ENCODE results near the gene CDHR5.

CDHR5 gene

GRCh38 chr11:628056-628455, 3.3 kb upstream of the CDHR5 start:
- DNase-seq, result peak in 1 of 2 donors; percentile 62
- TF ChIP-seq CTCF (IDR thresholded peaks at IDR 0.05), result no peak
- peaks cover 0 to 5% of the 10 kb centered on the region in 2 donors for H3K27me3 ChIP-seq
- intact Hi-C loops (cut with DNase I; ENCODE audit: low total_unique reads), result no loop called here
- peaks cover 0 to 7% (median 3%) of the 10 kb centered on the region in 4 donors for H3K4me1 ChIP-seq
- H3K36me3 ChIP-seq, result peaks cover 0 to 17% (median 0%) of the 10 kb centered on the region in 3 donors
- no peak overlapping the region for H3K4me3 ChIP-seq
- no peak overlapping the region for H3K27ac ChIP-seq
- H3K9me3 ChIP-seq, result no peaks in the 10 kb centered on the region

GRCh38 chr11:627308-627576, 2.5 kb upstream of the CDHR5 start:
- TF ChIP-seq CTCF (IDR thresholded peaks at IDR 0.05), result no peak
- intact Hi-C loops (cut with DNase I; ENCODE audit: low total_unique reads), result no loop called here
- Histone ChIP-seq H3K36me3 (peaks cover 0 to 25% (median 0%) of the 10 kb centered on the region in 3 donors), H3K27me3 (peaks cover 0 to 5% of the 10 kb centered on the region in 2 donors), H3K4me3 (no peak overlapping the region), H3K4me1 (peaks cover 0 to 7% (median 3%) of the 10 kb centered on the region in 4 donors), H3K27ac (no peak overlapping the region), H3K9me3 (no peaks in the 10 kb centered on the region)
- no peak for DNase-seq

GRCh38 chr11:626475-627307, 1.9 kb upstream of the CDHR5 start, which contains the start of gene SCT:
SCT (minus strand) TSS chr11:627181; CDS start chr11:627143, 38 bp downstream.
- Histone ChIP-seq H3K27ac (no peak within 1 kb of the TSS), H3K4me1 (peaks cover 0 to 7% (median 3%) of the 10 kb centered on the region in 4 donors), H3K4me3 (no peak within 1 kb of the TSS), H3K9me3 (no peaks in the 10 kb centered on the region), H3K36me3 (peaks cover 0 to 31% (median 0%) of the 10 kb centered on the region in 3 donors), H3K27me3 (peaks cover 0 to 5% of the 10 kb centered on the region in 2 donors)
- TF ChIP-seq CTCF (IDR thresholded peaks at IDR 0.05), result no peak
- intact Hi-C loops (cut with DNase I; ENCODE audit: low total_unique reads), result no loop called here
- peak in 1 of 2 donors; percentile 64 for DNase-seq

DNA sequence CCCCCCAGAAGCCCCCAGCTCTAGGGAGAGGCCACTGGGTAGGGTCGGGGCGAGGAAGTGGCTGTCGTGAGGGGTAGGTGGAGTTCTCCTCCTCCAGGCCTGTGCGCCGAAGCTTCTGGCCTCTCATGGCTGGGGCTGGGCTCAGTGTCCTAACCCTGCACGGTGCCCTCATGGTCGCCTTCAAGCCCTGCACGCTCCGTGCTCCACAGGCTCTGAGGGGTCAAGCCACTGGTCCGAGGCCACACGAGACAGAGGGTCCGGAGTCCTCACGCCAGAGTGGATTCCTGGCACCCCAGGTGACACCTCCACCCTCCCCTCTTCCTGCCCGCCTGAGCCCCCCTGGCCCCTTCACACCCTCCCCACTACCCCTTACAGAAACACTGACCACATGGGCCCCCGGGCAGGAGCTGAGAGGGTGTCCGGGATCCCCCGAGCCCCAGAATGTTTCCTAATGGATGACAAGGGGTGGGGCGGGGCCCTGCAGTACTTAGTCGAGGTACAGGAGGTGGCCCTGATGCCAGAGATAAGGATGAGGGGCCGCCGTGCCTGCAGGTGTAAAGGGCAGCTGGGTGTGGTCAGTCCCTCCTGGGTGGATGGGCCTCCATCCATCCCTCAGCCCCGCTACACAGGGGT, 997 bp upstream of the CDHR5 start:
- H3K27me3 ChIP-seq, result peaks cover 0 to 5% of the 10 kb centered on the region in 2 donors
- H3K9me3 ChIP-seq, result no peaks in the 10 kb centered on the region
- no peak overlapping the region for H3K4me3 ChIP-seq
- DNase-seq, result peak in 1 of 2 donors; percentile 65
- H3K4me1 ChIP-seq, result peaks cover 0 to 7% (median 3%) of the 10 kb centered on the region in 4 donors
- H3K36me3 ChIP-seq, result peaks cover 0 to 35% (median 0%) of the 10 kb centered on the region in 3 donors
- intact Hi-C loops (cut with DNase I; ENCODE audit: low total_unique reads), result no loop called here
- no peak for TF ChIP-seq CTCF (IDR thresholded peaks at IDR 0.05)
- no peak overlapping the region for H3K27ac ChIP-seq

GRCh38 chr11:623999-624704, 603 bp downstream of the CDHR5 start:
- Histone ChIP-seq H3K27ac (no peak overlapping the region), H3K9me3 (no peaks in the 10 kb centered on the region), H3K27me3 (peaks cover 0 to 5% of the 10 kb centered on the region in 2 donors), H3K4me1 (peaks cover 0 to 7% (median 3%) of the 10 kb centered on the region in 4 donors), H3K36me3 (peaks cover 0 to 35% (median 0%) of the 10 kb centered on the region in 3 donors), H3K4me3 (no peak overlapping the region)
- no peak for TF ChIP-seq CTCF (IDR thresholded peaks at IDR 0.05)
- intact Hi-C loops (cut with DNase I; ENCODE audit: low total_unique reads), result no loop called here
- peak in 1 of 2 donors; percentile 64 for DNase-seq

Measured in tibial artery (tissue), 4 donors.